Smooth muscle cell of the brain vasculature (primary cell): ENCODE measurements around the gene PCDHGB4.
"Not testable (repeated sequence)": the region's sequence is repeated elsewhere in the genome, so short reads cannot be mapped to it uniquely, and the experiment has no call there.

Experiments
- DNase-seq: peaks from one replicate; pipeline ENCODE4 v3.0.0-alpha.2; 2012; ENCODE audit warnings: low read depth, low spot score

The PCDHGB4 gene

DNA sequence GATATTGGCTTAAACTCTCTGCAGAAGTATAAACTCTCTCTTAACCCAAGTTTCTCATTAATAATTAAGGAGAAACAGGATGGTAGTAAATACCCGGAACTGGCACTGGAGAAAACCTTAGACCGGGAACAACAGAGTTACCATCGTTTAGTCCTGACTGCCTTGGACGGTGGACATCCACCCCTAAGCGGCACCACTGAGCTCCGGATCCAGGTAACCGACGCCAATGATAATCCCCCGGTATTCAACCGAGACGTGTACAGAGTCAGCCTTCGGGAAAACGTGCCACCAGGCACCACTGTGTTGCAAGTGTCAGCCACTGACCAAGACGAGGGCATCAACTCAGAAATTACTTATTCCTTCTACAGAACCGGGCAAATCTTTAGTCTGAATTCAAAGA, 11.1 kb downstream of the PCDHGB4 start:
- no peak for DNase-seq

DNA sequence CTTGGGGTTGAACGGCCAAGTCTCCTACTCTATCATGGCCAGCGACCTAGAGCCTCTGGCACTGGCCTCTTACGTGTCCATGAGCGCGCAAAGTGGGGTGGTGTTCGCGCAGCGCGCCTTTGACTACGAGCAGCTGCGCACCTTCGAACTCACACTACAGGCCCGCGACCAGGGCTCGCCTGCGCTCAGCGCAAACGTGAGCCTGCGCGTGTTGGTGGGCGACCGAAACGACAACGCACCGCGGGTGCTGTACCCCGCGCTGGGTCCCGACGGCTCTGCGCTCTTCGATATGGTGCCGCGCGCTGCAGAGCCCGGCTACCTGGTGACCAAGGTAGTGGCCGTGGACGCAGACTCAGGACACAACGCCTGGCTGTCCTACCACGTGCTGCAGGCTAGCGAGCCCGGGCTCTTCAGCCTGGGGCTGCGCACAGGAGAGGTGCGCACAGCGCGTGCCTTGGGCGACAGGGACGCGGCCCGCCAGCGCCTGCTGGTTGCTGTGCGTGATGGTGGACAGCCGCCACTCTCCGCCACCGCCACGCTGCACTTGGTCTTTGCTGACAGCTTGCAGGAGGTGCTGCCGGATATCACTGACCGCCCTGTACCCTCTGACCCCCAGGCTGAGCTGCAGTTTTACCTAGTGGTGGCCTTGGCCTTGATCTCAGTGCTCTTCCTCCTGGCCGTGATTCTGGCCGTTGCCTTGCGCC, 12.2 kb downstream of the PCDHGB4 start:
- DNase-seq = no peak

DNA sequence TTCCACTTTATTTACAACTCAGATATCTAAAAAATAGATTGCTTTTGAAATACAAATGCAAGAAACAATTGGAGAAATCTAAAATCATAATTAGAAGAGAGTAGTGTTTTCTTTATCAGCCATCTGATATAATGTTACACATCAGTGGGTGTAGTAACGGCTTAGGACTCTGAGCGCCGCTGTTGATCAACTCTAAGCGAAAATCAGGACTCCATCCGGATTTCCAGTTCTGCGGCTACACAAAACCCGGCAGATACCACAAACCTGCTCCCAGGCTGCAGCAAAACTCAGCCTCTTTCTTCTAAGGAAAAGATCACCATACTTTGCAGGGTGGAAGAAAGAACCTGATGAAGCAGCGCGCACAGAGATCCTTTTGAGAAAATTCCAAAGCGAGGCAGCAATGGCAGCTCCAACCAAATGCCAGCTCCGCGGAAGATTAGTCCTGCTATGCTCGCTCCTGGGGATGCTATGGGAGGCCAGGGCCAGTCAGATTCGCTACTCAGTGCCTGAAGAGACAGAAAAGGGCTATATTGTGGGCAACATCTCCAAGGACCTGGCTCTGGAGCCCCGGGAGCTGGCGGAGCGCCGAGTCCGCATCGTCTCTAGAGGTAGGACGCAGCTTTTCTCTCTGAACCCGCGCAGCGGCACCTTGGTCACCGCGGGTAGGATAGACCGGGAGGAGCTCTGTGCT, 15.2 kb downstream of the PCDHGB4 start, which contains the start of gene PCDHGA9:
Gene PCDHGA9, plus strand, starts transcription at position 226 of the 691 bp plus-strand sequence. Its CDS starts 175 bp downstream, at position 401.
- no peak for DNase-seq

DNA sequence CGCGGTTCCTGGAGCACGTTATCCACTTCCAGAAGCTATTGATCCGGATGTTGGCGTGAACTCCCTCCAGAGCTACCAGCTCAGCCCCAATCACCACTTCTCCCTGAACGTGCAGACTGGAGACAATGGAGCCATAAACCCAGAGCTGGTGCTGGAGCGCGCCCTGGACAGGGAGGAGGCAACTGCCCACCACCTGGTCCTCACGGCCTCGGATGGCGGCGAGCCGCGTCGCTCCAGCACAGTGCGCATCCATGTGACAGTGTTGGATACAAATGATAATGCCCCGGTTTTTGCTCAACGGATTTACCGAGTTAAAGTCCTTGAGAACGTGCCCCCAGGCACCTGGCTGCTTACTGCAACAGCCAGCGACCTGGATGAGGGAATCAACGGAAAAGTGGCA, 15.9 kb downstream of the PCDHGB4 start:
- no peak for DNase-seq

DNA sequence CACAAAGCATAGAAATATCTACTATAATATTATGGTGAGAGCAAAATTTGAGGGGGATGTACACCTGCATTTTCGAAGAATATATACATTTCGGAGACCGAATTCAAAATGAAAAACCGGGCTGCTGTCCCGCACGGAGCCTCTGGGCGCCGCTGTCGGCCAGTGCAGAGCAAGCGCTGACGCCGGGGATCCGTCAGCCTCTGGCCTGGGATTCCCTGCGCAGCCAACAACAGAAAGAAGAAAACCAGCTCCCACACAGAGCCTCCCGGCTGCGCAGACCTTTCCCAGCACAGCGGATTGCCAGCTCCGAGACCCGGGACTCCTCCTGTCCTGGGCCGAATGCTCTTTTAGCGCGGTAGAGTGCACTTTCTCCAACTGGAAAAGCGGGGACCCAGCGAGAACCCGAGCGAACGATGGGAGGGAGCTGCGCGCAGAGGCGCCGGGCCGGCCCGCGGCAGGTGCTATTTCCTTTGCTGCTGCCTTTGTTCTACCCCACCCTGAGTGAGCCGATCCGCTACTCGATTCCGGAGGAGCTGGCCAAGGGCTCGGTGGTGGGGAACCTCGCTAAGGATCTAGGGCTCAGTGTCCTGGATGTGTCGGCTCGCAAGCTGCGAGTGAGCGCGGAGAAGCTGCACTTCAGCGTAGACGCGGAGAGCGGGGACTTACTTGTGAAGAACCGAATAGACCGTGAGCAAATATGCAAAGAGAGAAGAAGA, 20.4 kb downstream of the PCDHGB4 start, which contains the start of gene PCDHGB6:
Gene PCDHGB6, plus strand, starts transcription at position 232 of the 716 bp plus-strand sequence. Its CDS starts 182 bp downstream, at position 414.
- DNase-seq = not testable (repeated sequence)

DNA sequence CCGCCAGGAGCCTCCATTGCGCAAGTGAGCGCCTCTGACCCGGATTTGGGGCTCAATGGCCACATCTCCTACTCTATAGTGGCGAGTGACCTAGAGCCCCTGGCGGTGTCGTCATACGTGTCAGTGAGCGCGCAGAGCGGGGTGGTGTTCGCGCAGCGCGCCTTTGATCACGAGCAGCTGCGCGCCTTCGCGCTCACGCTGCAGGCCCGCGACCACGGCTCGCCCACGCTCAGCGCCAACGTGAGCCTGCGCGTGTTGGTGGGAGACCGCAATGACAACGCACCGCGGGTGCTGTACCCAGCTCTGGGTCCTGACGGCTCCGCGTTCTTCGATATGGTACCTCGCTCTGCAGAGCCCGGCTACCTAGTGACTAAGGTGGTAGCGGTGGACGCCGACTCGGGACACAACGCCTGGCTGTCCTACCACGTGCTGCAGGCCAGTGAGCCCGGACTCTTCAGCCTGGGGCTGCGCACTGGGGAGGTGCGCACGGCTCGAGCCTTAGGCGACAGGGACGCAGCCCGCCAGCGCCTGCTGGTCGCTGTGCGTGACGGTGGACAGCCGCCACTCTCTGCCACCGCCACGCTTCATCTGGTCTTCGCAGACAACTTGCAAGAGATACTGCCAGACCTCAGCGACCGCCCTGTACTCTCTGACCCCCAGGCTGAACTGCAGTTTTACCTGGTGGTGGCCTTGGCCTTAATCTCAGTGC, 22.3 kb downstream of the PCDHGB4 start:
- no peak for DNase-seq

DNA sequence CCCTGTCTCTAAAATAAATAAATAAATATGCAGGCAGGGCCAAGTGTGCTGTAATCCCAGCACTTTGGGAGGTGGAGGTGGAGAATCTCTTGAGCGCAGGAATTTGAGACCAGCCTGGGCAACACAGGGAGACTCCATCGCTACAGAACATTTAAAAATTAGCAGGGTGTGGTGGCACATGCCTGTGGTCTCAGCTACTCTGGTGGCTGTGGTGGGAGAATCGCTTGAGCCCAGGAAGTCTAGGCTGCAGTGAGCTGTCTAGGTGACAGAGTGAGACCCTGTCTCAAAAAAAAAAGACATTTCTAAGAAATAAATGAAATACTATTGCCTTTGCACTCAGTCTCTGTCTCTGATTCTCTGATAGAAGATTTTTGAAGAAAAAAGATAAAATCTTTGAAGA, 24.1 kb downstream of the PCDHGB4 start:
- no peak for DNase-seq

DNA sequence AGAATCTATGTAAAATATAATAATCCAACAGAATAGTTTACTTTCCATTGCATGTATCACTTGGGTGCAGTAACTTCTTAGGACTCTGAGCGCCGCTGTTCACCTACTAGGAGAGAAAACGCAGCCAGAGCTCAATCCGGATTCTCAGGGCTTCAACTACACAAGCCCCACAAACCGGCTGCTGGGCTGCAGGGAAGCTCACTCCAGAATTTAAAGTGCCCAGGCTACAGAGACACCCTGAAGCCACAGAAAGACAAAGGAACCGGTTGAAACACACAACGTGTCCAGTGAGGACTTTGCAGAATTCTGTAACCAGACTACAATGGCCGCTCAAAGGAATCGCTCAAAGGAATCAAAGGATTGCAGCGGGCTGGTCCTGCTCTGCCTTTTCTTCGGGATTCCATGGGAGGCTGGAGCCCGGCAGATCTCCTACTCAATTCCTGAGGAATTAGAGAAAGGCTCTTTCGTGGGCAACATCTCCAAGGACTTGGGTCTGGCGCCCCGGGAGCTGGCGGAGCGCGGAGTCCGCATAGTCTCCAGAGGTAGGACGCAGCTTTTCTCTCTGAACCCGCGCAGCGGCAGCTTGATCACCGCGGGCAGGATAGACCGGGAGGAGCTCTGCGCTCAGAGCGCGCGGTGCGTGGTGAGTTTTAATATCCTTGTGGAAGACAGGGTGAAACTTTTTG, 25.5 kb downstream of the PCDHGB4 start, which contains the start of gene PCDHGA10:
Gene PCDHGA10, plus strand, starts transcription at position 134 of the 686 bp plus-strand sequence. Its CDS starts 189 bp downstream, at position 323.
- no peak for DNase-seq

DNA sequence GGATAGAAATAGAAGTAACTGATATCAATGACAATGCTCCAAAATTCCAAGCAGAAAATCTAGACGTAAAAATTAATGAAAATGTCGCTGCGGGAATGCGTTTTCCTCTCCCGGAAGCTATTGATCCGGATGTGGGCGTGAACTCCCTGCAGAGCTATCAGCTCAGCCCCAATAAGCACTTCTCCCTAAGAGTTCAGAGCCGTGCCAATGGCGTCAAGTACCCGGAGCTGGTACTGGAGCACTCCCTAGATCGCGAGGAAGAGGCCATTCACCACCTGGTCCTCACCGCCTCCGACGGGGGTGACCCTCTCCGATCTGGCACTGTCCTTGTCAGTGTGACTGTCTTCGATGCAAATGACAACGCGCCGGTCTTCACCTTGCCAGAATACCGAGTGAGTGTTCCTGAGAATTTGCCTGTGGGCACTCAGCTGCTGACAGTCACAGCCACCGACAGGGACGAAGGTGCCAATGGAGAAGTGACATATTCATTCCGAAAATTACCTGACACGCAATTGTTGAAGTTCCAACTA, 26.1 kb downstream of the PCDHGB4 start:
- no peak for DNase-seq

DNA sequence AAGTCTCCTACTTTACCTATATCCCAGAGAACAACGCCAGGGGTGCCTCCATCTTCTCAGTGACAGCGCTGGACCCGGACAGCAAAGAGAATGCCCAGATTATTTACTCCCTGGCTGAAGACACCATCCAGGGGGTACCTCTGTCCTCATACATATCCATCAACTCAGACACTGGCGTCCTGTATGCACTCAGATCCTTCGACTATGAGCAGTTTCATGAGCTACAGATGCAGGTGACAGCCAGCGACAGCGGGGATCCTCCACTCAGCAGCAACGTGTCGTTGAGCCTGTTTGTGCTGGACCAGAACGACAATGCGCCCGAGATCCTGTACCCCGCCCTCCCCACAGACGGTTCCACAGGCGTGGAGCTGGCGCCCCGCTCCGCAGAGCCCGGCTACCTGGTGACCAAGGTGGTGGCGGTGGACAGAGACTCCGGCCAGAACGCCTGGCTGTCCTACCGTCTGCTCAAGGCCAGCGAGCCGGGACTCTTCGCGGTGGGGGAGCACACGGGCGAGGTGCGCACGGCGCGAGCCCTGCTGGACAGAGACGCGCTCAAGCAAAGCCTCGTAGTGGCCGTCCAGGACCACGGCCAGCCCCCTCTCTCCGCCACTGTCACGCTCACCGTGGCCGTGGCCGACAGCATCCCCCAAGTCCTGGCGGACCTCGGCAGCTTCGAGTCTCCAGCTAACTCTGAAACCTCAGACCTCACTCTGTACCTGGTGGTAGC, 27.2 kb downstream of the PCDHGB4 start:
- DNase-seq = not testable (repeated sequence)

DNA sequence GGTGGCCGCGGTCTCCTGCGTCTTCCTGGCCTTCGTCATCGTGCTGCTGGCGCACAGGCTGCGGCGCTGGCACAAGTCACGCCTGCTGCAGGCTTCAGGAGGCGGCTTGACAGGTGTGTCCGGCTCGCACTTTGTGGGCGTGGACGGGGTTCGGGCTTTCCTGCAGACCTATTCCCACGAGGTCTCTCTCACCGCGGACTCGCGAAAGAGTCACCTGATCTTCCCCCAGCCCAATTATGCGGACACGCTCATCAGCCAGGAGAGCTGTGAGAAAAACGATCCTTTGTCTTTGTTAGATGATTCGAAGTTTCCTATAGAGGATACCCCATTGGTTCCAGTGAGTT, 27.7 kb downstream of the PCDHGB4 start:
- not testable (repeated sequence) for DNase-seq

DNA sequence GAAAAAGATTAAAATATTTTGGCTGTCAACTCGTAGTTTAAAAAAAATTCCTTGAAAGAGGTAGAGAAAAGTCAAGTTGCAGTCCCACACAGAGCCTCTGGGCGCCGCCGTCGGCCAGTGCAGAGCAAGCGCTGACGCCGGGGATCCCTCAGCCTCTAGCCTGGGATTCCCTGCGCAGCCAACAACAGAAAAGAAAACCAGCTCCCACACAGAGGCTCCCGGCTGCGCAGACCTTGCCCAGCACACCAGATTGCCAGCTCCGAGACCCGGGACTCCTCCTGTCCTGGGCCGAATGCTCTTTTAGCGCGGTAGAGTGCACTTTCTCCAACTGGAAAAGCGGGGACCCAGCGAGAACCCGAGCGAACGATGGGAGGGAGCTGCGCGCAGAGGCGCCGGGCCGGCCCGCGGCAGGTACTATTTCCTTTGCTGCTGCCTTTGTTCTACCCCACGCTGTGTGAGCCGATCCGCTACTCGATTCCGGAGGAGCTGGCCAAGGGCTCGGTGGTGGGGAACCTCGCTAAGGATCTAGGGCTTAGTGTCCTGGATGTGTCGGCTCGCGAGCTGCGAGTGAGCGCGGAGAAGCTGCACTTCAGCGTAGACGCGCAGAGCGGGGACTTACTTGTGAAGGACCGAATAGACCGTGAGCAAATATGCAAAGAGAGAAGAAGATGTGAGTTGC, 30.1 kb downstream of the PCDHGB4 start, which contains the start of gene PCDHGB7:
Gene PCDHGB7, plus strand, starts transcription at position 184 of the 679 bp plus-strand sequence. Its CDS starts 183 bp downstream, at position 367.
- not testable (repeated sequence) for DNase-seq

DNA sequence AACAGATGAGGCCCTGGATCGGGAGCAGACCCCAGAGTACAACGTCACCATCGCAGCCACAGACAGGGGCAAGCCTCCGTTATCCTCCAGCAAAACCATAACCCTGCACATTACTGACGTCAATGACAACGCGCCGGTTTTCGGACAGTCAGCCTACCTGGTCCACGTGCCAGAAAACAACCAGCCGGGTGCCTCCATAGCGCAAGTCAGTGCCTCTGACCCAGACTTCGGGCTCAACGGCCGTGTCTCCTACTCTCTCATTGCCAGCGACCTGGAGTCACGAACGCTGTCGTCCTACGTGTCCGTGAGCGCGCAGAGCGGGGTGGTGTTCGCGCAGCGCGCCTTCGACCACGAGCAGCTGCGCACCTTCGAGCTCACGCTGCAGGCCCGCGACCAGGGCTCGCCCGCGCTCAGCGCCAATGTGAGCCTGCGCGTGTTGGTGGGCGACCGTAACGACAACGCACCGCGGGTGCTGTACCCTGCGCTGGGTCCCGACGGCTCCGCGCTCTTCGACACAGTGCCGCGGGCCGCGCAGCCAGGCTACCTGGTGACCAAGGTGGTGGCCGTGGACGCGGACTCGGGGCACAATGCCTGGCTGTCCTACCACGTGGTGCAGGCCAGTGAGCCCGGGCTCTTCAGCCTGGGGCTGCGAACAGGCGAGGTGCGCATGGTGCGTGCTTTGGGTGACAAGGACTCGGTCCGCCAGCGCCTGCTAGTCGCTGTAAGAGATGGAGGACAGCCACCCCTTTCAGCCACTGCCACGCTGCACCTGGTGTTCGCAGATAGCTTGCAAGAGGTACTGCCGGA, 31.8 kb downstream of the PCDHGB4 start:
- DNase-seq = no peak

DNA sequence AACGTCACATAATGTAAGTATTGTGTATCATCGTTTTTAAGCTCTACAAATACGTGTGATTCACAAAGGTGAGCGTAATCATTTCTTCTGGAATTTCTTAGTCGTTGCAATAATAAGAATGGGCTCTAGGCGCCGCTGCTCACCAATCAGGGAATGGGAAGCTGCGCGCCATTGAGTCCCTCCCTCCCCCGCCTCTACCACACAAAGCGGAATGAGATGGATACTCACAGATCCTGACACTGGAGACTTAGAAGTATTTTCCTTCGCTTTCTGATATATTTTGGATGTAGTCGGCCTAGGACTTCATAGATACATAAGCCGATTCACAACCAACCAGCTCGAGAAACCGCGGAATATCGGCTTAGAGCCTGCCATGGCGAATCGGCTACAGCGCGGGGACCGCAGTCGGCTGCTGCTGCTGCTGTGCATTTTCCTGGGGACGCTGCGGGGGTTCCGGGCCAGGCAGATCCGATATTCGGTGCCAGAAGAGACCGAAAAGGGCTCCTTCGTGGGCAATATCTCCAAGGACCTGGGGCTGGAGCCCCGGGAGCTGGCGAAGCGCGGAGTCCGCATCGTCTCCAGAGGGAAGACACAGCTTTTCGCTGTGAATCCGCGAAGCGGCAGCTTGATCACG, 33.5 kb downstream of the PCDHGB4 start, which contains the start of gene PCDHGA11:
Gene PCDHGA11, plus strand, starts transcription at position 197 of the 634 bp plus-strand sequence. Its CDS starts 177 bp downstream, at position 374.
- no peak for DNase-seq

DNA sequence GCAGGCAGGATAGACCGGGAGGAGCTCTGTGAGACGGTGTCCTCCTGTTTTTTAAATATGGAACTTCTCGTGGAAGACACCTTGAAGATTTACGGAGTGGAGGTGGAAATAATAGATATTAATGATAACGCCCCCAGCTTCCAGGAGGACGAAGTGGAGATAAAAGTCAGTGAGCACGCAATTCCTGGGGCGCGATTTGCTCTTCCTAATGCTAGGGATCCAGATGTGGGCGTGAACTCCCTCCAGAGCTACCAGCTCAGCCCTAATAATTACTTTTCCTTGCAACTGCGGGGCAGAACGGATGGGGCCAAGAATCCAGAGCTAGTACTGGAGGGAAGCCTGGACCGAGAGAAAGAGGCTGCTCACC, 34.0 kb downstream of the PCDHGB4 start:
- DNase-seq = no peak

DNA sequence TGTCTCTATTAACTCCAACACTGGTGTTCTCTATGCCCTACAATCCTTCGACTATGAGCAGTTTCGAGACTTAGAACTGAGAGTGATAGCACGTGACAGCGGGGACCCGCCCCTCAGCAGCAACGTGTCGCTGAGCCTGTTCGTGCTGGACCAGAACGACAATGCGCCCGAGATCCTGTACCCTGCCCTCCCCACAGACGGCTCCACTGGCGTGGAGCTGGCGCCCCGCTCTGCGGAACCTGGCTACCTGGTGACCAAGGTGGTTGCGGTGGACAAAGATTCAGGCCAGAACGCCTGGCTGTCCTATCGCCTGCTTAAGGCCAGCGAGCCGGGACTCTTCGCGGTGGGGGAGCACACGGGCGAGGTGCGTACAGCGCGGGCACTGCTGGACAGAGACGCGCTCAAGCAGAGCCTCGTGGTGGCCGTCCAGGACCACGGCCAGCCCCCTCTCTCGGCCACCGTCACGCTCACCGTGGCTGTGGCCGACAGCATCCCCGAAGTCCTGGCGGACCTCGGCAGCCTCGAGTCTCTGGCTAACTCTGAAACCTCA, 35.3 kb downstream of the PCDHGB4 start:
- DNase-seq = no peak

DNA sequence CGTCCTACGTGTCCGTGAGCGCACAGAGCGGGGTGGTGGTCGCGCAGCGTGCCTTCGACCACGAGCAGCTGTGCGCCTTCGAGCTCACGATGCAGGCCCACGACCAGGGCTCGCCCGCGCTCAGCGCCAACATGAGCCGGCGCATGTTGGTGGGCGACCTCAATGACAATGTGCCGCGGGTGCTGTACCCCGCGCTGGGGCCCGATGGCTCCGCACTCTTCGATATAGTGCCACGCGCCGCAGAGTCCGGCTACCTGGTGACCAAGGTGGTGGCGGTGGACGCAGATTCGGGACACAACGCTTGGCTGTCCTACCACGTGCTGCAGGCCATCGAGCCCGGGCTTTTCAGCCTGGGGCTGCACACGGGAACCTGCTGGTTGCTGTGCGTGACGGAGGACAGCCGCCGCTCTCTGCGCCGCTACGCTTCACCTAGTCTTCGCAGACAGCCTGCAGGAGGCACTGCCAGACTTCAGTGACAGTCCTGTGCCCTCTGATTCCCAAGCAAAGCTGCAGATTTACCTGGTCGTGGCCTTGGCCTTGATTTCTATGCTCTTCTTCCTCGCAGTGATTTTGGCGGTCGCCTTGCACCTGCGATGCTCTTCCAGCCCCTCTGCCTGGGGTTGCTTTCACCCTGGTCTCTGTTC, 40.4 kb downstream of the PCDHGB4 start:
- no peak for DNase-seq
